Loucy (cell line): Measurements from ENCODE around the gene SPEG.

ENCODE experiments used
- CTCF ChIP-seq: fragments of 200-600 bp; sonication (generic); conservative IDR thresholded peaks from 2 replicates; pipeline ENCODE4 v1.5.1; 2014; ENCODE audit warnings: mild to moderate bottlenecking, antibody characterized with exemption, low read length
- EZH2phosphoT487 ChIP-seq: fragments of 200-600 bp; IDR thresholded peaks from 2 replicates; pipeline ENCODE4 v1.6.1; 2018; ENCODE audit warnings: antibody characterized with exemption, mild to moderate bottlenecking, moderate library complexity, borderline replicate concordance

GRCh38 chr2:219467736-219468075, 33.1 kb downstream of the SPEG start:
- TF ChIP-seq CTCF (no peak), EZH2phosphoT487 (no peak)
